ENCODE measurements around the gene EHBP1L1.

EHBP1L1 gene

GRCh38 chr11:65633390-65634108 lies 57.7 kb downstream of the EHBP1L1 start:
- Histone ChIP-seq H3K27ac (ENCODE audit: extremely low read depth, low read depth, low read length) (no peak overlapping the region), H3K4me1 (ENCODE audit: control insufficient read depth, insufficient read depth, low read length) (no peaks in the 10 kb centered on the region), H3K9me3 (ENCODE audit: control insufficient read depth, insufficient read depth, low read depth, low read length) (no peaks in the 10 kb centered on the region), H3K4me3 (ENCODE audit: low read depth, low read length) (no peak overlapping the region), H3K36me3 (ENCODE audit: control insufficient read depth in 2 of 2, insufficient read depth in 1 of 2, low read length in 2 of 2) (peaks cover 0 to 79% of the 10 kb centered on the region in 2 experiments; a peak in 1 of 3 replicates)
- ChIA-PET POLR2A (interaction anchor here (0.9 to 2.3 kb wide), 3 partner anchors 10 to 18 kb away, joined by 3 to 9 read pairs (median 5); partner anchors contain the start of gene PCNX3), CTCF (interaction anchor here (0.5 to 0.9 kb wide), 4 partner anchors 54 to 260 kb away, joined by 3 to 6 read pairs (median 3); no protein-coding TSS in a partner anchor)
- TF ChIP-seq ZEB2 (tag by site-specific recombination; IDR thresholded peaks at IDR 0.05) (no peak), SCRT1 (tag by site-specific recombination; IDR thresholded peaks at IDR 0.05; ENCODE audit: borderline replicate concordance) (no peak), ZSCAN4 (tag by site-specific recombination; IDR thresholded peaks at IDR 0.05) (no peak)

GRCh38 chr11:65634109-65634436 lies 58.2 kb downstream of the EHBP1L1 start:
- Histone ChIP-seq H3K27ac (ENCODE audit: extremely low read depth, low read depth, low read length) (no peak overlapping the region), H3K36me3 (ENCODE audit: control insufficient read depth in 2 of 2, insufficient read depth in 1 of 2, low read length in 2 of 2) (peaks cover 0 to 74% of the 10 kb centered on the region in 2 experiments; a peak in 1 of 3 replicates), H3K4me3 (ENCODE audit: low read depth, low read length) (no peak overlapping the region), H3K9me3 (ENCODE audit: control insufficient read depth, insufficient read depth, low read depth, low read length) (no peaks in the 10 kb centered on the region), H3K4me1 (ENCODE audit: control insufficient read depth, insufficient read depth, low read length) (no peaks in the 10 kb centered on the region)
- TF ChIP-seq ZNF571 (tag by site-specific recombination; IDR thresholded peaks at IDR 0.05) (no peak), ZNF341 (tag by site-specific recombination; IDR thresholded peaks at IDR 0.05; ENCODE audit: low read depth) (no peak), ZSCAN18 (tag by site-specific recombination; IDR thresholded peaks at IDR 0.05) (no peak), ZNF645 (tag by site-specific recombination; IDR thresholded peaks at IDR 0.05) (no peak), HIC1 (tag by site-specific recombination; IDR thresholded peaks at IDR 0.05) (no peak), ZNF530 (tag by site-specific recombination; IDR thresholded peaks at IDR 0.05; ENCODE audit: low read depth) (no peak), ZNF184 (tag by site-specific recombination; IDR thresholded peaks at IDR 0.05) (no peak), ZBTB26 (tag by site-specific recombination; optimal IDR thresholded peaks at IDR 0.05) (no peak), ZNF621 (tag by site-specific recombination; IDR thresholded peaks at IDR 0.05) (no peak), ZNF416 (tag by site-specific recombination; IDR thresholded peaks at IDR 0.05) (no peak), ZNF433 (tag by site-specific recombination; IDR thresholded peaks at IDR 0.05; ENCODE audit: low read depth) (no peak), ZNF596 (tag by site-specific recombination; IDR thresholded peaks at IDR 0.05) (no peak), ZBTB44 (tag by site-specific recombination; IDR thresholded peaks at IDR 0.05) (no peak), ZNF518A (tag by site-specific recombination; conservative IDR thresholded peaks at IDR 0.05; ENCODE audit: low read depth) (no peak), ZSCAN4 (tag by site-specific recombination; IDR thresholded peaks at IDR 0.05) (no peak)
- CTCF ChIA-PET = no interaction called here
- POLR2A ChIA-PET = interaction anchor here (2.3 kb wide), 1 partner anchor 19 kb away, joined by 9 read pairs; the partner anchor contains the start of gene PCNX3
